Measurements from ENCODE around the gene SGMS1.
"Not testable (repeated sequence)": the region's sequence is repeated elsewhere in the genome, so short reads cannot be mapped to it uniquely, and the experiment has no call there.

SGMS1 gene

GRCh38 chr10:50623663-50624412, at the start of gene SGMS1:
TSS of gene SGMS1 (minus strand) at chr10:50623956. CDS start at chr10:50344114, 279,842 bp downstream.
- DNase-seq: peak; percentile 71

GRCh38 chr10:50672152-50672551, 48.4 kb upstream of the SGMS1 start:
- DNase-seq: not testable (repeated sequence)

GRCh38 chr10:50671645-50672044, 47.9 kb upstream of the SGMS1 start:
- not testable (repeated sequence) for DNase-seq

- DNase-seq: not testable (repeated sequence)
These were observed 46.2 kb upstream of the SGMS1 start for GRCh38 chr10:50669957-50670356.

- DNase-seq: not testable (repeated sequence)
These were observed 43.6 kb upstream of the SGMS1 start for GRCh38 chr10:50667353-50667752.

GRCh38 chr10:50662420-50662819, 38.7 kb upstream of the SGMS1 start:
- DNase-seq: not testable (repeated sequence)

GRCh38 chr10:50661563-50661962, 37.8 kb upstream of the SGMS1 start:
- not testable (repeated sequence) for DNase-seq

- peak; percentile 39 for DNase-seq
These were observed 36.3 kb upstream of the SGMS1 start for GRCh38 chr10:50659865-50660730.

- peak; percentile 1 for DNase-seq
These were observed 35.5 kb upstream of the SGMS1 start for GRCh38 chr10:50659016-50659864.

- no peak for DNase-seq
These were observed 34.4 kb upstream of the SGMS1 start for GRCh38 chr10:50658165-50658564.

GRCh38 chr10:50653758-50654157, 30.0 kb upstream of the SGMS1 start:
- no peak for DNase-seq

GRCh38 chr10:50653142-50653541, 29.4 kb upstream of the SGMS1 start:
- peak; percentile 1 for DNase-seq

GRCh38 chr10:50651808-50652207, 28.1 kb upstream of the SGMS1 start:
- no peak for DNase-seq

- no peak for DNase-seq
These were observed 26.7 kb upstream of the SGMS1 start for GRCh38 chr10:50650481-50650880.

- DNase-seq: no peak
These were observed 25.1 kb upstream of the SGMS1 start for GRCh38 chr10:50648935-50649227.

- no peak for DNase-seq
These were observed 24.6 kb upstream of the SGMS1 start for GRCh38 chr10:50648089-50648934.

GRCh38 chr10:50647350-50647749, 23.6 kb upstream of the SGMS1 start:
- not testable (repeated sequence) for DNase-seq

GRCh38 chr10:50645236-50645635, 21.5 kb upstream of the SGMS1 start:
- DNase-seq: no peak

GRCh38 chr10:50641626-50642025, 17.9 kb upstream of the SGMS1 start:
- DNase-seq: no peak

GRCh38 chr10:50640238-50640637, 16.5 kb upstream of the SGMS1 start:
- no peak for DNase-seq

- DNase-seq: no peak
These were observed 13.1 kb upstream of the SGMS1 start for GRCh38 chr10:50636618-50637579.
